Measurements from ENCODE around the gene MAGOHB. TPM values are rescaled to one million over a fixed set of nuclear protein-coding genes. Genes with fewer than 3 reads are reported as not detected.

Gene MAGOHB
- total and polyA plus RNA-seq, 2 of the 13 experiments (the other 11 are each of a cell fraction or from before 2014, with no cell fraction given): 7.0 to 49.8 TPM

GRCh38 chr12:10621278-10621677 is 7.9 kb upstream of the MAGOHB start:
- Histone ChIP-seq H3K9me3 (ENCODE audit: low read length) (no peaks in the 10 kb centered on the region), H3K4me3 (replicated peaks in 1 of 3; ENCODE audit: insufficient read depth in 1 of 3, low read depth in 2 of 3, low read length in 3 of 3) (no peak overlapping the region), H3K27me3 (ENCODE audit: control insufficient read depth in 1 of 2, insufficient read depth in 2 of 2, low read length in 2 of 2) (0 out of 5 replicates have a peak, but pooled peaks cover 0 to 13% of the 10 kb centered on the region in 2 experiments), H2AFZ (ENCODE audit: low read length) (no peak overlapping the region), H3K9ac (ENCODE audit: insufficient read depth, low read depth, low read length) (no peak overlapping the region), H3K4me1 (ENCODE audit: insufficient read depth, low read length) (no peaks in the 10 kb centered on the region), H4K20me1 (ENCODE audit: insufficient read depth, low read length) (no peaks in the 10 kb centered on the region), H3K79me2 (ENCODE audit: insufficient read depth, low read length) (no peaks in the 10 kb centered on the region), H3K36me3 (replicated peaks in 1 of 2; ENCODE audit: control insufficient read depth in 1 of 2, insufficient read depth in 2 of 2, low read length in 2 of 2) (no peaks in the 10 kb centered on the region), H3K4me2 (ENCODE audit: low read depth, low read length) (no peak overlapping the region), H3K27ac (ENCODE audit: extremely low read length, insufficient read depth, low read length) (no peak overlapping the region)
- FAIRE-seq: no peak
- ChIA-PET CTCF (ENCODE audit: low intra/inter-chr PET ratio, low total read pairs) (no interaction called here), POLR2A (no interaction called here)
- WGBS (ENCODE audit: low lambda C conversion rate): 3% methylated on average over 1 of the region's 1 CpG
- intact Hi-C loops (cut with micrococcal nuclease; ENCODE audit: unreplicated experiment): no loop called here
- no TSS peak for BruUV-seq (replicated peaks)
- ATAC-seq: no peak
- in situ Hi-C loops (cut with HindIII; ENCODE audit: extremely low pct_ligation_motif_present, low pct_unique_long_range_greater_than_20kb): no loop called here
- no peak for DNase-seq (ENCODE audit: low spot score)
- TF ChIP-seq ZNF598 (CRISPR knock-in tag; IDR thresholded peaks at IDR 0.05; ENCODE audit: borderline replicate concordance) (no peak), FIP1L1 (IDR thresholded peaks at IDR 0.05; ENCODE audit: borderline replicate concordance, insufficient read depth, low read depth, low read length) (no peak), ZNF776 (CRISPR knock-in tag; IDR thresholded peaks at IDR 0.05) (no peak), ZUFSP (CRISPR knock-in tag; IDR thresholded peaks at IDR 0.05; ENCODE audit: borderline replicate concordance) (no peak), PAXIP1 (CRISPR knock-in tag; conservative IDR thresholded peaks at IDR 0.05) (no peak), CENPBD1 (CRISPR knock-in tag; IDR thresholded peaks at IDR 0.05; ENCODE audit: borderline replicate concordance, low read depth) (no peak), ZNF782 (CRISPR knock-in tag; IDR thresholded peaks at IDR 0.05; ENCODE audit: borderline replicate concordance) (no peak), ARID4A (CRISPR knock-in tag; IDR thresholded peaks at IDR 0.05; ENCODE audit: borderline replicate concordance) (no peak), ZNF879 (CRISPR knock-in tag; IDR thresholded peaks at IDR 0.05) (no peak), CHD2 (IDR thresholded peaks at IDR 0.05; ENCODE audit: low read depth, low read length) (no peak), ZFY (CRISPR knock-in tag; IDR thresholded peaks at IDR 0.05) (no peak), ZNF282 (IDR thresholded peaks at IDR 0.05; ENCODE audit: partially characterized antibody) (no peak), MXI1 (IDR thresholded peaks at IDR 0.05; ENCODE audit: borderline replicate concordance, low read depth, low read length) (no peak), FOXC1 (CRISPR knock-in tag; IDR thresholded peaks at IDR 0.05; ENCODE audit: borderline replicate concordance) (no peak)

Measured in HepG2 (cell line).